T-cell (primary cell): Measurements from ENCODE around the gene ALX4. TPM values are rescaled to one million over a fixed set of nuclear protein-coding genes. Genes with fewer than 3 reads are reported as not detected.

Experiments used
- ATAC-seq, 4 experiments: fragments of 200-7000 bp in 3 of 4; fragments of 150-1000 bp in 1 of 4; cut with Tn5 transposase; replicated peaks in 1 of 4; 1 replicate in 3 of 4; 2 replicates in 1 of 4; pipeline ENCODE4 v1.10.0; 2021; ENCODE audit warnings: moderate library complexity in 3 of 4, mild to moderate bottlenecking in 2 of 4, moderate number of reproducible peaks in 1 of 4
- CTCF ChIA-PET, 2 donors: fragments of 300-600 bp; sonication (Branson Sonifier 250); formaldehyde crosslinking; loops; one replicate each; lab custom pipeline; 2022; ENCODE audit warnings: antibody characterized with exemption in 2 of 2; lab: Charles Lee
- POLR2A ChIA-PET, 2 donors: fragments of 300-600 bp; sonication (Branson Sonifier 250); formaldehyde crosslinking; loops; one replicate each; lab custom pipeline; 2022; ENCODE audit warnings: antibody characterized with exemption in 2 of 2; lab: Charles Lee
- DNase-seq, 35 experiments: peaks; one replicate each; pipeline versions ENCODE4 v3.0.0 to v3.0.0-alpha.2; 2013 to 2023
- H3K27ac ChIP-seq: one replicate; pipeline ENCODE4 v1.5.1; 2013; ENCODE audit warnings: low read length
- H3K27me3 ChIP-seq, 2 experiments: replicated peaks in 1 of 2; 1 replicate in 1 of 2; 2 replicates in 1 of 2; pipeline versions ENCODE4 v1.6.1 to v1.7.0; 2013; ENCODE audit warnings: low read length in 1 of 2, mixed read lengths in 1 of 2; ENCODE audit not compliant: control insufficient read depth in 2 of 2, insufficient read depth in 2 of 2; ENCODE audit errors: extremely low read depth in 1 of 2
- H3K36me3 ChIP-seq, 2 donors: 1 replicate in 1 of 2; 2 replicates in 1 of 2; pipeline versions ENCODE4 v1.6.1 to v1.7.0; 2013; ENCODE audit warnings: low read length in 1 of 2; ENCODE audit not compliant: control insufficient read depth in 2 of 2, insufficient read depth in 1 of 2; ENCODE audit errors: extremely low read depth in 1 of 2
- H3K4me1 ChIP-seq, 2 experiments: 1 replicate in 1 of 2; 2 replicates in 1 of 2; pipeline versions ENCODE4 v1.6.1 to v1.7.0; 2013; ENCODE audit warnings: low read length in 2 of 2, mixed read lengths in 1 of 2; ENCODE audit not compliant: insufficient read depth in 2 of 2, control insufficient read depth in 1 of 2; ENCODE audit errors: extremely low read depth in 1 of 2
- H3K4me3 ChIP-seq, 2 donors: 1 replicate in 1 of 2; 2 replicates in 1 of 2; pipeline versions ENCODE4 v1.5.1 to v1.7.0; 2013; ENCODE audit warnings: mild to moderate bottlenecking in 2 of 2, low read length in 1 of 2, moderate library complexity in 1 of 2; ENCODE audit not compliant: control insufficient read depth in 1 of 2; ENCODE audit errors: extremely low read depth in 1 of 2
- H3K9me3 ChIP-seq: 2 replicates; pipeline ENCODE4 v1.7.0; 2013
- H3K27ac Mint-ChIP-seq, 2 donors: one replicate each; pipeline ENCODE4 v1.8.0; 2020 to 2021; ENCODE audit warnings: mild to moderate bottlenecking in 2 of 2, mixed read lengths in 2 of 2
- H3K27me3 Mint-ChIP-seq, 2 donors: one replicate each; pipeline ENCODE4 v1.8.0; 2021 to 2022; ENCODE audit warnings: mixed read lengths in 2 of 2
- H3K36me3 Mint-ChIP-seq: one replicate; pipeline ENCODE4 v1.8.0; 2021; ENCODE audit warnings: mixed read lengths
- H3K4me1 Mint-ChIP-seq, 3 donors: one replicate each; pipeline ENCODE4 v1.8.0; 2020 to 2022; ENCODE audit warnings: mixed read lengths in 3 of 3, mild to moderate bottlenecking in 1 of 3
- H3K4me3 Mint-ChIP-seq, 3 donors: one replicate each; pipeline ENCODE4 v1.8.0; 2020 to 2022; ENCODE audit warnings: mild to moderate bottlenecking in 3 of 3, mixed read lengths in 3 of 3, moderate library complexity in 3 of 3
- H3K9me3 Mint-ChIP-seq, 3 donors: one replicate each; pipeline ENCODE4 v1.8.0; 2020 to 2022; ENCODE audit warnings: mixed read lengths in 3 of 3
- WGBS: methylation state at CpG from one replicate; pipeline ENCODE4 v1.1.5; 2013; ENCODE audit warnings: missing lambda C conversion rate; ENCODE audit not compliant: insufficient coverage; 5-methylcytosine and 5-hydroxymethylcytosine counted together
- total RNA-seq, 35 experiments: library from RNA in 6 of 35; stranded (reverse) in 6 of 35; fragments of 120-200 nt in 1 of 35; gene quantifications; one replicate each; pipeline versions ENCODE4 v1.2.1 to v1.2.4 and lab custom pipeline; 2013 to 2026

The ALX4 gene
- total RNA-seq, 5 donors from 2014 or later (not counting 1 experiment from before 2014, with no cell fraction given): not detected

- Mint-ChIP-seq H3K27me3 (no peaks in the 10 kb centered on the region), H3K4me1 (no peaks in the 10 kb centered on the region), H3K9me3 (no peaks in the 10 kb centered on the region), H3K4me3 (no peak overlapping the region), H3K27ac (no peak overlapping the region), H3K36me3 (peaks cover 78% of the 10 kb centered on the region)
- ATAC-seq (no peak), DNase-seq (no peak)
- Histone ChIP-seq H3K36me3 (peaks cover 2 to 27% of the 10 kb centered on the region in 2 donors), H3K9me3 (no peaks in the 10 kb centered on the region), H3K4me1 (no peaks in the 10 kb centered on the region), H3K27ac (no peak overlapping the region), H3K27me3 (no peaks in the 10 kb centered on the region), H3K4me3 (no peak overlapping the region)
- 100% methylated on average over 1 of the region's 6 CpGs for WGBS
- ChIA-PET CTCF (no interaction called here), POLR2A (no interaction called here)
Observed at GRCh38 chr11:44241851-44242250, 68.1 kb downstream of the ALX4 start.

DNA sequence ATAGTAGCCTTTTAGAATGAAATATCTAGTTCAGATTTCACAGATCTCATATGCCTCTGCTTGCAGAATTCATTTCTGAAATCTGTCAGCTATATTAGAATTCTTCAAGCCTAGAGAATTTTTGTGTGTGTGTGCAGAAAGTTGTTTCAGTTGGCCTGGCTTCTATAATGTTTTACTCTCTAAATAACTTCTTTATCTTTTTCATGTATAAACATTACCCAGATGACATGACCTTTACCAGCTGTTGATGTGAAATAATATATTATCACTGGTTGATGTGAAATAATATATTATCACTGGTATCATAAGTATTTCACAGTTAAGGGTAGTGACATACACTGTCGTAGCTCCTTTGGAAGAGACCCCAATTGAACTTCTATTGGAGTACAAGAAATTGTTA, 72.8 kb downstream of the ALX4 start:
- Mint-ChIP-seq H3K27me3 (no peaks in the 10 kb centered on the region), H3K4me1 (no peaks in the 10 kb centered on the region), H3K9me3 (no peaks in the 10 kb centered on the region), H3K36me3 (peaks cover 68% of the 10 kb centered on the region), H3K4me3 (no peak overlapping the region), H3K27ac (no peak overlapping the region)
- H3K9me3 ChIP-seq: no peaks in the 10 kb centered on the region
- no peak overlapping the region for H3K4me3 ChIP-seq
- no peak for ATAC-seq
- DNase-seq: no peak
- H3K4me1 ChIP-seq: no peaks in the 10 kb centered on the region
- ChIA-PET CTCF (interaction anchor here in 1 of 2 donors (0.6 kb wide), 1 partner anchor 49 kb away, joined by 4 read pairs; no protein-coding TSS in a partner anchor), POLR2A (no interaction called here)
- peaks cover 8 to 29% of the 10 kb centered on the region in 2 donors for H3K36me3 ChIP-seq
- H3K27me3 ChIP-seq: no peaks in the 10 kb centered on the region
- WGBS: no CpG with 5 or more reads among the region's 1 CpG
- H3K27ac ChIP-seq: no peak overlapping the region

GRCh38 chr11:44236296-44236695, 73.6 kb downstream of the ALX4 start:
- POLR2A ChIA-PET: no interaction called here
- ATAC-seq (no peak), DNase-seq (no peak)
- Histone ChIP-seq H3K27me3 (no peaks in the 10 kb centered on the region), H3K9me3 (no peaks in the 10 kb centered on the region), H3K4me3 (no peak overlapping the region), H3K36me3 (peaks cover 8 to 27% of the 10 kb centered on the region in 2 donors), H3K27ac (no peak overlapping the region), H3K4me1 (no peaks in the 10 kb centered on the region)
- Mint-ChIP-seq H3K4me1 (no peaks in the 10 kb centered on the region), H3K27me3 (no peaks in the 10 kb centered on the region), H3K9me3 (no peaks in the 10 kb centered on the region), H3K36me3 (peaks cover 67% of the 10 kb centered on the region), H3K27ac (no peak overlapping the region), H3K4me3 (no peak overlapping the region)
- 100% methylated on average over 1 of the region's 2 CpGs for WGBS
- CTCF ChIA-PET: no interaction called here

- Histone ChIP-seq H3K4me1 (no peaks in the 10 kb centered on the region), H3K27me3 (no peaks in the 10 kb centered on the region), H3K27ac (no peak overlapping the region), H3K9me3 (no peaks in the 10 kb centered on the region), H3K4me3 (no peak overlapping the region), H3K36me3 (peaks cover 8 to 23% of the 10 kb centered on the region in 2 donors)
- ATAC-seq (no peak), DNase-seq (no peak)
- Mint-ChIP-seq H3K27me3 (no peaks in the 10 kb centered on the region), H3K4me3 (no peak overlapping the region), H3K36me3 (peaks cover 68% of the 10 kb centered on the region), H3K27ac (no peak overlapping the region), H3K4me1 (no peaks in the 10 kb centered on the region), H3K9me3 (no peaks in the 10 kb centered on the region)
- POLR2A ChIA-PET: no interaction called here
- 100% methylated on average over 4 of the region's 8 CpGs for WGBS
- CTCF ChIA-PET: no interaction called here
Observed at GRCh38 chr11:44235765-44236201, 74.2 kb downstream of the ALX4 start.

DNA sequence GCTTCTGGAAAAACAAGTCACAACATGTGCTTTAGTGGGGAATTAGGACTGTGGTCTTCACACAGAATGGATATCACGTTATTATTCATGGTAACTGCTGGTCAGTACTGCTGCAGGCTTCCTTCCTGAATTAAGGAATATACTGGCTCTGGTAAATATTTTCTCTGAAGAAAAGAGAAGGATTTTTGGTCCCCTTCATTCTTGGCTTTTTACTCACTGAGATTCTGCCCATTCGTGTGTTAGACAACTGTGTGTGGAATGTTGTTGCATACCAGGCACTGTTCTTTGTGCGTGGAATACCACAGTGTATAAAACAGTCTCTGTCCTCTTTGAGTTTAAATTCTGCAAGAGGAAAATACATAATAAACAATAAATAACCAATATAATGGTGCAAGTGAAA, 80.3 kb downstream of the ALX4 start:
- Histone ChIP-seq H3K4me1 (no peaks in the 10 kb centered on the region), H3K36me3 (peaks cover 0 to 4% of the 10 kb centered on the region in 2 donors), H3K27me3 (no peaks in the 10 kb centered on the region), H3K27ac (no peak overlapping the region), H3K9me3 (no peaks in the 10 kb centered on the region), H3K4me3 (no peak overlapping the region)
- ChIA-PET CTCF (no interaction called here), POLR2A (no interaction called here)
- DNase-seq (no peak), ATAC-seq (no peak)
- Mint-ChIP-seq H3K27ac (no peak overlapping the region), H3K4me3 (no peak overlapping the region), H3K9me3 (no peaks in the 10 kb centered on the region), H3K27me3 (no peaks in the 10 kb centered on the region), H3K4me1 (peaks cover 12 to 24% (median 18%) of the 10 kb centered on the region in 3 donors), H3K36me3 (peaks cover 54% of the 10 kb centered on the region)
- WGBS: 100% methylated on average over 1 of the region's 3 CpGs

- H3K36me3 Mint-ChIP-seq: peaks cover 54% of the 10 kb centered on the region
- 100% methylated on average over 2 of the region's 4 CpGs for WGBS
- H3K4me1 Mint-ChIP-seq: peaks cover 12 to 24% (median 18%) of the 10 kb centered on the region in 3 donors
- CTCF ChIA-PET: no interaction called here
- H3K4me3 ChIP-seq: no peak overlapping the region
- H3K9me3 Mint-ChIP-seq: no peaks in the 10 kb centered on the region
- no peak for ATAC-seq
- H3K27ac ChIP-seq: no peak overlapping the region
- no peak overlapping the region for H3K27ac Mint-ChIP-seq
- no peaks in the 10 kb centered on the region for H3K4me1 ChIP-seq
- POLR2A ChIA-PET: no interaction called here
- H3K9me3 ChIP-seq: no peaks in the 10 kb centered on the region
- no peak for DNase-seq
- no peaks in the 10 kb centered on the region for H3K27me3 ChIP-seq
- H3K4me3 Mint-ChIP-seq: no peak overlapping the region
- no peaks in the 10 kb centered on the region for H3K27me3 Mint-ChIP-seq
- peaks cover 0 to 4% of the 10 kb centered on the region in 2 donors for H3K36me3 ChIP-seq
Observed at GRCh38 chr11:44229098-44229497, 80.8 kb downstream of the ALX4 start.

DNA sequence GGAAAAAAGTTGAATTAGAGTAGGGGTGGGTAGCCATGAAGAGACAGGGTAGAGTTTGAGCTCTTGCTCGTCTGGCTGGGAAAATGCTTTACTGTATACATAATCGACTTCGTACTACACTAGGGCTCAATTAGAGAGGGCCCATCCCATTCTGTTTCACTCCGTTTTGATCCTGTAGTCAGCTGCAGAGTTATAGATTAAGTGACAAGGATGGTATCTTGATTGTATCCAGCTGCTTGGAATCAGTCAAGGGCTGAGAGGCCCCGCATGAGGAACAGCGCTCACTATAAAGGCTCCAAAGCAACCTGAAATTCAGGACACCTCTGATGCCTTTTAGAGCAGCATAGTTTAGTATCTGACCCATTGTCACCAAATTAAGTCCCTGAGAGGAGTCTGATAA, 81.6 kb downstream of the ALX4 start:
- Mint-ChIP-seq H3K4me1 (peaks cover 12 to 24% (median 18%) of the 10 kb centered on the region in 3 donors), H3K9me3 (no peaks in the 10 kb centered on the region), H3K27me3 (no peaks in the 10 kb centered on the region), H3K4me3 (no peak overlapping the region), H3K36me3 (peaks cover 50% of the 10 kb centered on the region), H3K27ac (no peak overlapping the region)
- ATAC-seq (no peak), DNase-seq (no peak)
- no peak overlapping the region for H3K4me3 ChIP-seq
- ChIA-PET POLR2A (no interaction called here), CTCF (no interaction called here)
- peaks cover 0 to 4% of the 10 kb centered on the region in 2 donors for H3K36me3 ChIP-seq
- 96% methylated on average over 5 of the region's 6 CpGs for WGBS
- no peaks in the 10 kb centered on the region for H3K27me3 ChIP-seq
- no peaks in the 10 kb centered on the region for H3K4me1 ChIP-seq
- no peak overlapping the region for H3K27ac ChIP-seq
- no peaks in the 10 kb centered on the region for H3K9me3 ChIP-seq
